GM12801 (cell line): ENCODE measurements around the gene BCAS4.

Experiments
- CTCF ChIP-seq: IDR thresholded peaks from one replicate; pipeline ENCODE4 v1.5.1; 2011; ENCODE audit warnings: control low read depth; ENCODE audit not compliant: insufficient read length; ENCODE audit errors: extremely low read depth

Gene BCAS4

GRCh38 chr20:50920997-50921396, 126.1 kb downstream of the BCAS4 start:
- no peak for TF ChIP-seq CTCF

- no peak for TF ChIP-seq CTCF
Measured at GRCh38 chr20:50921803-50922501, 127.1 kb downstream of the BCAS4 start.

GRCh38 chr20:50924261-50924920, 129.5 kb downstream of the BCAS4 start:
- TF ChIP-seq CTCF = no peak

GRCh38 chr20:50926530-50926929, 131.7 kb downstream of the BCAS4 start:
- TF ChIP-seq CTCF = no peak
